ENCODE measurements around the gene LRRC51.

DNA sequence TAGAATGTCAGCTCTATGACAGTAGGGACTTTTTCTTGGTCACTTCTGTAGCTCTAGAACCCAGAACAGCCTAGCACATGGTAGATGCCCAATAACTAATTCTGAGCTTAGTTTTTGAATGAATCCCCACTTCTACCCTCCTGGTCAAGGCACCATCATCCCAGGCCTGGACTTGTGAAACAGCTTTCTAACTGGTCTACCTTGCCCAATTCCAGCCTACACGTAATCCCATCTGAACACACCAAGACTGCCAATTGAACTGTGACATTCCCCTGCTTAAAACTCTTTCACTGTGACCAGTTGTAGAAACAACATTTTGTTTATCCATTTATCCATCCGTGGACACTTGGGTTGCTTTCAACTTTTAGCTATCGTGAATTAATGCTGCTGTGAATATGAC lies 48.7 kb downstream of the LRRC51 start:
- TF ChIP-seq, protein P1, sequence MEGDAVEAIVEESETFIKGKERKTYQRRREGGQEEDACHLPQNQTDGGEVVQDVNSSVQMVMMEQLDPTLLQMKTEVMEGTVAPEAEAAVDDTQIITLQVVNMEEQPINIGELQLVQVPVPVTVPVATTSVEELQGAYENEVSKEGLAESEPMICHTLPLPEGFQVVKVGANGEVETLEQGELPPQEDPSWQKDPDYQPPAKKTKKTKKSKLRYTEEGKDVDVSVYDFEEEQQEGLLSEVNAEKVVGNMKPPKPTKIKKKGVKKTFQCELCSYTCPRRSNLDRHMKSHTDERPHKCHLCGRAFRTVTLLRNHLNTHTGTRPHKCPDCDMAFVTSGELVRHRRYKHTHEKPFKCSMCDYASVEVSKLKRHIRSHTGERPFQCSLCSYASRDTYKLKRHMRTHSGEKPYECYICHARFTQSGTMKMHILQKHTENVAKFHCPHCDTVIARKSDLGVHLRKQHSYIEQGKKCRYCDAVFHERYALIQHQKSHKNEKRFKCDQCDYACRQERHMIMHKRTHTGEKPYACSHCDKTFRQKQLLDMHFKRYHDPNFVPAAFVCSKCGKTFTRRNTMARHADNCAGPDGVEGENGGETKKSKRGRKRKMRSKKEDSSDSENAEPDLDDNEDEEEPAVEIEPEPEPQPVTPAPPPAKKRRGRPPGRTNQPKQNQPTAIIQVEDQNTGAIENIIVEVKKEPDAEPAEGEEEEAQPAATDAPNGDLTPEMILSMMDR (IDR thresholded peaks at IDR 0.05; ENCODE audit: control extremely low read depth in 1 of 3, insufficient read depth in 1 of 3, low read depth in 1 of 3, low read length in 3 of 3), result no peak
- TF ChIP-seq BRCA1 (IDR thresholded peaks at IDR 0.05; ENCODE audit: low read depth, low read length), result no peak
- TF ChIP-seq EP300 (IDR thresholded peaks at IDR 0.05; ENCODE audit: borderline replicate concordance in 1 of 2, low read depth in 2 of 2, low read length in 2 of 2), result no peak
- TF ChIP-seq GABPA (IDR thresholded peaks at IDR 0.05; ENCODE audit: borderline replicate concordance, insufficient read depth, low read length), result no peak
- no peak for TF ChIP-seq POLR2A (IDR thresholded peaks at IDR 0.05; ENCODE audit: control extremely low read depth in 1 of 2, low read depth in 2 of 2, low read length in 2 of 2)
- TF ChIP-seq, protein P2, sequence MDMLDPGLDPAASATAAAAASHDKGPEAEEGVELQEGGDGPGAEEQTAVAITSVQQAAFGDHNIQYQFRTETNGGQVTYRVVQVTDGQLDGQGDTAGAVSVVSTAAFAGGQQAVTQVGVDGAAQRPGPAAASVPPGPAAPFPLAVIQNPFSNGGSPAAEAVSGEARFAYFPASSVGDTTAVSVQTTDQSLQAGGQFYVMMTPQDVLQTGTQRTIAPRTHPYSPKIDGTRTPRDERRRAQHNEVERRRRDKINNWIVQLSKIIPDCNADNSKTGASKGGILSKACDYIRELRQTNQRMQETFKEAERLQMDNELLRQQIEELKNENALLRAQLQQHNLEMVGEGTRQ (IDR thresholded peaks at IDR 0.05; ENCODE audit: low read length), result no peak
- no peak for TF ChIP-seq EZH2 (IDR thresholded peaks at IDR 0.05; ENCODE audit: low read depth, low read length, severe bottlenecking)
- TF ChIP-seq YY1 (IDR thresholded peaks at IDR 0.05; ENCODE audit: low read depth, low read length), result no peak
